ENCODE data around the gene MEIS2. TPM values are rescaled to one million over a fixed set of nuclear protein-coding genes. Genes with fewer than 3 reads are reported as not detected.

The MEIS2 gene
- total RNA-seq, 1 donor from 2014 or later: not detected

DNA sequence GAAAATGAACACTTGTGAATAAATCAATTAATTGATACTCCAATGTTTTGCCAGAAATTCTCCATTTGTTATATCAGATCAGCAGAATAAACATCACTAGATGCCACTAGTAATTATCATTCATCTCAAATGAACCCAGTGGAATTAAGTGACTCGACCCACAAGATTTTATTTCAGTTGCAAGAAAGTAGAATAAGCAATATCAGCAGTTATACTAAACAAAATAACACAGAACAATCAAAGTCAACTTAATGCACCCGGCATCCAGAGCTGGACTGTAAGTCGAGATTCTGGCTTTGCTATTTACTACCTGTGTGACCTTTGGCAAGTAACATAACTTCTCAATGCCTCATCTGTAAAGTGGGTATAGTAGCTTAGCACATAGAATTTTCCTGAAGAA lies 256.5 kb downstream of the MEIS2 start:
- Mint-ChIP-seq H3K9me3 (no peaks in the 10 kb centered on the region), H3K4me1 (ENCODE audit: low read depth) (no peaks in the 10 kb centered on the region), H3K27me3 (ENCODE audit: insufficient read depth) (no peaks in the 10 kb centered on the region), H3K27ac (no peak overlapping the region), H3K36me3 (ENCODE audit: low read depth) (no peaks in the 10 kb centered on the region), H3K4me3 (no peak overlapping the region)
- no peak for DNase-seq (ENCODE audit: low spot score)
- intact Hi-C loops (cut with micrococcal nuclease): no loop called here

DNA sequence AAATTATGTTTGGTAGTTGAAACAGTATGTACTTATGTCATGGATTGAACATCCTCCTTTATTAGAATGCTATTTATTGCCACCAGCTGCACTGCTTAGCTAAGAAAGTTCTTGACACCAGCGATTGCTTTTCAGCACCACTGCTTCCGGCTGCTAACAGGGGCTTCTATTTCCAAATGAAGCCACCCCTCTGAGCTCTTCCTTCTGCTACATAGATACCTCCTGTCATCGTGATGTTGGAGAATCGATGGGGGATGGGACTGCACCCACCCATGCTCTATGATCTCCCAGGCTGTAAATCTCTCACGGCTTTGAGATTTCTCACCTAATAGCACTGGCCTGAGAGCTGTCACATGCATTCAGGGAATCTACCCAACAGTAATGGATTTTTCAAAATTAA lies 259.2 kb downstream of the MEIS2 start:
- no peak for DNase-seq (ENCODE audit: low spot score)
- intact Hi-C loops (cut with micrococcal nuclease): no loop called here
- Mint-ChIP-seq H3K36me3 (ENCODE audit: low read depth) (no peaks in the 10 kb centered on the region), H3K4me1 (ENCODE audit: low read depth) (no peaks in the 10 kb centered on the region), H3K27me3 (ENCODE audit: insufficient read depth) (peaks cover 4% of the 10 kb centered on the region), H3K4me3 (no peak overlapping the region), H3K27ac (no peak overlapping the region), H3K9me3 (no peaks in the 10 kb centered on the region)
